ENCODE data around the gene RAB3C. TPM values are rescaled to one million over a fixed set of nuclear protein-coding genes. Genes with fewer than 3 reads are reported as not detected.

RAB3C gene
- polyA plus RNA-seq, 1 donor (not counting 4 experiments of a cell fraction or from before 2014, with no cell fraction given), result not detected

DNA sequence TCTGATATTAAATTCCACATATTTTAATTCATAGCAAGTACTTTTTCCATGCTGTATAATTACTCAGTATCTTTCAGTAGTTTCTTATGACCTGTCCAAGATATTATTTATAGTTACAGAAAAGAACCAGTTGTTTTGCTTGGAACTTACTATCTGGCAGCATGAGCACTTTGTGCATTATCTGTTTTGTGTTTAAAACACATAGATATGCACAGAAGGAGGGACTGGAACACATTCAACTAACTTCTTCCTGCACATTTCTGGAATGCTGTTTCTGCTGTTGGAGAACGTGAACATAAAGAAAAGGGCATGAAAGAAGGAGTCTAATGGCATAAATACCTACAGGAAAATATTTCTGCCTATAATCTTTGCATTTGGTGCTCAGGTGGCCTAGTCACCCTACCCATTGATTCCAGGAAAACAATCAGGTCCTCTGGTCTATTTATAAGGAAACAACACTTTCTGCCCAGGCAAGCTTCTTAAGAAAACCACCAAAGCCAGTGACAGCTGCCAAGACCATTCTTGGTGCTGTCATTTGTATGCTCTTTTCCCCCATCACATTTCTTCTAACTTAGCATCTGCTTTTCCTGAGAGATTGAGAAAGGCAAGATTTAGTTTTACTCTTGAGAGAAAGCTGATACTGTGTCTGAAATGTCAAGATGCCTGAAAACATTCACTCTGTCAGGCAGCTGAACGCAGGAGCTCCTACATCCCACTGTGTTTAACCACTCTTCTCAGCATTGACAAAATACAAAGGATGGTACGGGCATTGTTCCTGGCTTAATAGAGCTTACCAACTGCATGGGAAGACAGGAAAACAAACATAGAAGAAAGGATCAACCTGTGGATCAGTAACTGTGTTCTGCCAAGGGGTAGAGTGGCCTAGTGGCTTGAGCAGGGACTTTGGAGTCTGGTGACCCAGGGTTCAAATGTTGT, 40.3 kb downstream of the RAB3C start:
- Histone ChIP-seq H3K4me1 (ENCODE audit: control insufficient read depth, extremely low read depth, insufficient read depth, low read length) (no peaks in the 10 kb centered on the region), H3K4me2 (ENCODE audit: control insufficient read depth, extremely low read depth, insufficient read depth, low read depth, low read length) (no peak overlapping the region), H3K27ac (ENCODE audit: control insufficient read depth, insufficient read depth, low read length) (no peak overlapping the region), H2AFZ (ENCODE audit: control insufficient read depth, low read length) (no peak overlapping the region), H4K20me1 (ENCODE audit: control insufficient read depth, extremely low read depth, insufficient read depth, low read length) (no peaks in the 10 kb centered on the region), H3K9me3 (ENCODE audit: control insufficient read depth, low read depth, low read length) (no peaks in the 10 kb centered on the region), H3K9ac (ENCODE audit: control insufficient read depth, extremely low read depth, insufficient read depth, low read length) (no peak overlapping the region), H3K79me2 (ENCODE audit: control insufficient read depth, insufficient read depth, low read length) (no peaks in the 10 kb centered on the region), H3K27me3 (ENCODE audit: control insufficient read depth, extremely low read depth, insufficient read depth, low read length) (no peaks in the 10 kb centered on the region), H3K36me3 (ENCODE audit: control insufficient read depth in 2 of 2, extremely low read depth in 1 of 2, insufficient read depth in 2 of 2, low read length in 2 of 2) (no peaks in the 10 kb centered on the region), H3K4me3 (ENCODE audit: control insufficient read depth in 2 of 3, extremely low read depth in 1 of 3, insufficient read depth in 2 of 3, low read depth in 1 of 3, low read length in 3 of 3) (no peak overlapping the region), H3K9me1 (ENCODE audit: control insufficient read depth, extremely low read depth, insufficient read depth, low read length) (no peaks in the 10 kb centered on the region)
- FAIRE-seq, result no peak
- DNase-seq (ENCODE audit: low read depth, low spot score), result no peak
- TF ChIP-seq EZH2 (IDR thresholded peaks at IDR 0.05; ENCODE audit: low read length), result no peak
- TF ChIP-seq, protein P1, sequence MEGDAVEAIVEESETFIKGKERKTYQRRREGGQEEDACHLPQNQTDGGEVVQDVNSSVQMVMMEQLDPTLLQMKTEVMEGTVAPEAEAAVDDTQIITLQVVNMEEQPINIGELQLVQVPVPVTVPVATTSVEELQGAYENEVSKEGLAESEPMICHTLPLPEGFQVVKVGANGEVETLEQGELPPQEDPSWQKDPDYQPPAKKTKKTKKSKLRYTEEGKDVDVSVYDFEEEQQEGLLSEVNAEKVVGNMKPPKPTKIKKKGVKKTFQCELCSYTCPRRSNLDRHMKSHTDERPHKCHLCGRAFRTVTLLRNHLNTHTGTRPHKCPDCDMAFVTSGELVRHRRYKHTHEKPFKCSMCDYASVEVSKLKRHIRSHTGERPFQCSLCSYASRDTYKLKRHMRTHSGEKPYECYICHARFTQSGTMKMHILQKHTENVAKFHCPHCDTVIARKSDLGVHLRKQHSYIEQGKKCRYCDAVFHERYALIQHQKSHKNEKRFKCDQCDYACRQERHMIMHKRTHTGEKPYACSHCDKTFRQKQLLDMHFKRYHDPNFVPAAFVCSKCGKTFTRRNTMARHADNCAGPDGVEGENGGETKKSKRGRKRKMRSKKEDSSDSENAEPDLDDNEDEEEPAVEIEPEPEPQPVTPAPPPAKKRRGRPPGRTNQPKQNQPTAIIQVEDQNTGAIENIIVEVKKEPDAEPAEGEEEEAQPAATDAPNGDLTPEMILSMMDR (optimal IDR thresholded peaks at IDR 0.05 in 1 of 3, IDR thresholded peaks at IDR 0.05 in 1 of 3, conservative IDR thresholded peaks at IDR 0.05 in 1 of 3; ENCODE audit: extremely low read depth in 1 of 3, insufficient read depth in 2 of 3, low read length in 3 of 3), result no peak
- dilution Hi-C loops (cut with MboI; ENCODE audit: extremely low pct_ligation_motif_present, low sequenced_read_pairs), result no loop called here

DNA sequence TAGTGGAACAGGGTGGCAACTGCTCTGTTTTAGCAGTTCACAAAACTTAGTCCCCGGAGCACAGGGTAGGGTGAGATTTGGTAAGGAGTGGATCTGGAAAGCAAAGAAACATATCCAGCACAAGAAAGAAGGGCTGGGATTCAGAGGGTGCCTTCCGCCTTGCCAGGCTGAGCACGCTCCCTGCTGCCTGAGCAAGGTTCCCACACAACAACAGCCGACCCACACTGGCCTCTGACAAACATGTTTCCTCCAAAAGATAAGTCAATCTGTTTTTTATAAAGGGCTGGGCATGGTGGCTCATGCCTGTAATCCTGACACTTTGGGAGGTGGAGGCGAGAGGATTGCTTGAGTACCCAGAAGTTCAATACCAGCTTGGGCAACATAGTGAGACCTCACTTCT, 45.8 kb downstream of the RAB3C start:
- H3K79me2 ChIP-seq (ENCODE audit: control insufficient read depth, insufficient read depth, low read length), result no peaks in the 10 kb centered on the region
- no peak overlapping the region for H3K4me3 ChIP-seq (ENCODE audit: control insufficient read depth in 2 of 3, extremely low read depth in 1 of 3, insufficient read depth in 2 of 3, low read depth in 1 of 3, low read length in 3 of 3)
- dilution Hi-C loops (cut with MboI; ENCODE audit: extremely low pct_ligation_motif_present, low sequenced_read_pairs), result no loop called here
- H3K27me3 ChIP-seq (ENCODE audit: control insufficient read depth, extremely low read depth, insufficient read depth, low read length), result no peaks in the 10 kb centered on the region
- H3K27ac ChIP-seq (ENCODE audit: control insufficient read depth, insufficient read depth, low read length), result no peak overlapping the region
- H3K9ac ChIP-seq (ENCODE audit: control insufficient read depth, extremely low read depth, insufficient read depth, low read length), result no peak overlapping the region
- H3K9me1 ChIP-seq (ENCODE audit: control insufficient read depth, extremely low read depth, insufficient read depth, low read length), result no peaks in the 10 kb centered on the region
- no peaks in the 10 kb centered on the region for H3K9me3 ChIP-seq (ENCODE audit: control insufficient read depth, low read depth, low read length)
- no peak for DNase-seq (ENCODE audit: low read depth, low spot score)
- H2AFZ ChIP-seq (ENCODE audit: control insufficient read depth, low read length), result no peak overlapping the region
- H3K4me2 ChIP-seq (ENCODE audit: control insufficient read depth, extremely low read depth, insufficient read depth, low read depth, low read length), result no peak overlapping the region
- H4K20me1 ChIP-seq (ENCODE audit: control insufficient read depth, extremely low read depth, insufficient read depth, low read length), result no peaks in the 10 kb centered on the region
- no peaks in the 10 kb centered on the region for H3K4me1 ChIP-seq (ENCODE audit: control insufficient read depth, extremely low read depth, insufficient read depth, low read length)
- TF ChIP-seq, protein P1 (optimal IDR thresholded peaks at IDR 0.05 in 1 of 3, IDR thresholded peaks at IDR 0.05 in 1 of 3, conservative IDR thresholded peaks at IDR 0.05 in 1 of 3; ENCODE audit: extremely low read depth in 1 of 3, insufficient read depth in 2 of 3, low read length in 3 of 3), result no peak
- TF ChIP-seq EZH2 (IDR thresholded peaks at IDR 0.05; ENCODE audit: low read length), result no peak
- H3K36me3 ChIP-seq (ENCODE audit: control insufficient read depth in 2 of 2, extremely low read depth in 1 of 2, insufficient read depth in 2 of 2, low read length in 2 of 2), result no peaks in the 10 kb centered on the region
- FAIRE-seq, result no peak
